Measurements from ENCODE around the gene ALS2. TPM values are rescaled to one million over a fixed set of nuclear protein-coding genes. Genes with fewer than 3 reads are reported as not detected.

ALS2 gene
- total and polyA plus RNA-seq, 2 of the 8 experiments (the other 6 are each of a cell fraction or from before 2014, with no cell fraction given) = 12.1 to 34.5 TPM

GRCh38 chr2:201697899-201698298 is 82.8 kb downstream of the ALS2 start:
- no peak overlapping the region for H2BK5ac ChIP-seq (ENCODE audit: low read depth, low read length)
- no peak overlapping the region for H4K8ac ChIP-seq (ENCODE audit: extremely low read depth, insufficient read depth, low read length)
- H2BK20ac ChIP-seq (ENCODE audit: low read length) = no peak overlapping the region
- H3K9ac ChIP-seq (replicated peaks in 1 of 4; ENCODE audit: extremely low read depth in 1 of 4, low read depth in 3 of 4, low read length in 3 of 4) = no peak overlapping the region
- H2BK15ac ChIP-seq (ENCODE audit: low read length) = no peak overlapping the region
- H2AK5ac ChIP-seq (ENCODE audit: low read depth, low read length) = no peak overlapping the region
- no peak overlapping the region for H3K4ac ChIP-seq (replicated peaks; ENCODE audit: insufficient read length, low read depth, low read length)
- ChIA-PET CTCF (ENCODE audit: partially characterized antibody) (interaction anchor here (0.8 to 2.1 kb wide), 3 partner anchors 12 to 474 kb away, joined by 3 to 9 read pairs (median 5); no protein-coding TSS in a partner anchor), POLR2A (ENCODE audit: partially characterized antibody) (no interaction called here)
- H3K4me1 ChIP-seq (replicated peaks in 1 of 4; ENCODE audit: control insufficient read depth in 3 of 4, insufficient read depth in 4 of 4, low read length in 3 of 4) = peaks cover 0 to 20% (median 9%) of the 10 kb centered on the region in 4 experiments
- no peak overlapping the region for H3K18ac ChIP-seq (ENCODE audit: extremely low read depth, low read length)
- no peak overlapping the region for H3K56ac ChIP-seq (replicated peaks; ENCODE audit: insufficient read length, low read depth, low read length)
- no peak overlapping the region for H3K23ac ChIP-seq (ENCODE audit: insufficient read length)
- FAIRE-seq (no peak), DNase-seq (ENCODE audit: low read depth in 1 of 2, low spot score in 2 of 2) (no peak)
- H3K27ac ChIP-seq (ENCODE audit: low read depth, low read length) = no peak overlapping the region
- no peaks in the 10 kb centered on the region for H4K20me1 ChIP-seq (replicated peaks in 1 of 2; ENCODE audit: control insufficient read depth in 1 of 2, insufficient read depth in 2 of 2, low read length in 2 of 2)
- H3K79me2 ChIP-seq (ENCODE audit: control insufficient read depth in 1 of 2, insufficient read depth in 2 of 2, low read length in 2 of 2) = no peaks in the 10 kb centered on the region
- no peak overlapping the region for H3K14ac ChIP-seq (ENCODE audit: insufficient read length)
- H4K5ac ChIP-seq (ENCODE audit: insufficient read length, low read depth, low read length) = no peak overlapping the region
- H3K4me2 ChIP-seq (ENCODE audit: insufficient read depth in 1 of 2, low read depth in 2 of 2, low read length in 2 of 2) = no peak overlapping the region
- H2BK12ac ChIP-seq (ENCODE audit: low read depth, low read length) = no peak overlapping the region
- no peak overlapping the region for H2AFZ ChIP-seq (ENCODE audit: low read length)
- H3K9me3 ChIP-seq (ENCODE audit: insufficient read depth in 2 of 2, low read depth in 1 of 2, low read length in 1 of 2) = no peaks in the 10 kb centered on the region
- peaks cover 0 to 5% (median 0%) of the 10 kb centered on the region in 4 experiments; a peak in 1 of 8 replicates for H3K36me3 ChIP-seq (ENCODE audit: control insufficient read depth in 2 of 4, insufficient read depth in 4 of 4, low read length in 3 of 4)
- H2BK120ac ChIP-seq (replicated peaks; ENCODE audit: low read depth, low read length) = no peak overlapping the region
- H3K4me3 ChIP-seq (ENCODE audit: extremely low read depth in 1 of 4, insufficient read depth in 2 of 4, low read depth in 3 of 4, low read length in 4 of 4) = no peak overlapping the region
- H3K27me3 ChIP-seq (replicated peaks in 1 of 4; ENCODE audit: control insufficient read depth in 3 of 4, extremely low read depth in 1 of 4, insufficient read depth in 3 of 4, low read length in 3 of 4) = no peaks in the 10 kb centered on the region
- H4K91ac ChIP-seq (replicated peaks; ENCODE audit: insufficient read length, low read length) = no peak overlapping the region
- no peaks in the 10 kb centered on the region for H3K23me2 ChIP-seq (ENCODE audit: low read depth, low read length)
- WGBS, 2 experiments (ENCODE audit: extremely low coverage in 1 of 2, insufficient coverage in 1 of 2, insufficient read length in 1 of 2, insufficient replicate concordance in 2 of 2, low coverage in 1 of 2, low lambda C conversion rate in 2 of 2, missing lambda C conversion rate in 1 of 2) = 89% methylated on average over 2 of the region's 2 CpGs; no CpG with 5 or more reads in 1 of the 2 experiments
- H3K79me1 ChIP-seq (ENCODE audit: low read depth, low read length) = no peaks in the 10 kb centered on the region
- TF ChIP-seq KDM5A (IDR thresholded peaks at IDR 0.05; ENCODE audit: low read length) (no peak), RAD21 (IDR thresholded peaks at IDR 0.05 in 1 of 2, conservative IDR thresholded peaks at IDR 0.05 in 1 of 2; ENCODE audit: low read depth in 2 of 2, low read length in 2 of 2) (no peak), CHD1 (IDR thresholded peaks at IDR 0.05; ENCODE audit: low read depth, low read length) (no peak), ZNF274 (IDR thresholded peaks at IDR 0.05; ENCODE audit: borderline replicate concordance, extremely low read depth, low read length) (no peak), SP1 (IDR thresholded peaks at IDR 0.05; ENCODE audit: low read depth, low read length) (no peak), RFX5 (IDR thresholded peaks at IDR 0.05; ENCODE audit: borderline replicate concordance, low read depth, low read length) (no peak), BCL11A (IDR thresholded peaks at IDR 0.05; ENCODE audit: low read depth in 2 of 2, low read length in 2 of 2) (no peak)

Data from H1 (cell line).